ENCODE results near the gene UBAP1.

Gene UBAP1

GRCh38 chr9:34267660-34268059, 88.8 kb downstream of the UBAP1 start:
- no peak for TF ChIP-seq EP300 (IDR thresholded peaks at IDR 0.05; ENCODE audit: borderline replicate concordance)
- no peak for TF ChIP-seq TCF12 (IDR thresholded peaks at IDR 0.05; ENCODE audit: low read depth)
- TF ChIP-seq CREB1 (IDR thresholded peaks at IDR 0.05; ENCODE audit: low read depth) = no peak
- TF ChIP-seq TAF1 (IDR thresholded peaks at IDR 0.05; ENCODE audit: low read depth) = no peak
- no peak for TF ChIP-seq FOXM1 (IDR thresholded peaks at IDR 0.05; ENCODE audit: borderline replicate concordance, low read depth)

GRCh38 chr9:34271265-34272006, 92.6 kb downstream of the UBAP1 start:
- TF ChIP-seq EGR1 (IDR thresholded peaks at IDR 0.05) = no peak
- TF ChIP-seq RAD21 (IDR thresholded peaks at IDR 0.05; ENCODE audit: low read depth) = no peak
- TF ChIP-seq NFIC (IDR thresholded peaks at IDR 0.05) = no peak
- TF ChIP-seq, protein P1, sequence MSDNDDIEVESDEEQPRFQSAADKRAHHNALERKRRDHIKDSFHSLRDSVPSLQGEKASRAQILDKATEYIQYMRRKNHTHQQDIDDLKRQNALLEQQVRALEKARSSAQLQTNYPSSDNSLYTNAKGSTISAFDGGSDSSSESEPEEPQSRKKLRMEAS (IDR thresholded peaks at IDR 0.05) = no peak
- no peak for TF ChIP-seq CEBPB (IDR thresholded peaks at IDR 0.05)
- no peak for TF ChIP-seq ZBTB7A (IDR thresholded peaks at IDR 0.05; ENCODE audit: low read depth)
- TF ChIP-seq TCF12 (IDR thresholded peaks at IDR 0.05; ENCODE audit: low read depth) = no peak
- no peak for TF ChIP-seq TEAD4 (IDR thresholded peaks at IDR 0.05)
- TF ChIP-seq EP300 (IDR thresholded peaks at IDR 0.05; ENCODE audit: borderline replicate concordance) = no peak
- TF ChIP-seq USF1 (IDR thresholded peaks at IDR 0.05) = no peak
- no peak for TF ChIP-seq FOXM1 (IDR thresholded peaks at IDR 0.05; ENCODE audit: borderline replicate concordance, low read depth)
- no peak for TF ChIP-seq REST (IDR thresholded peaks at IDR 0.05; ENCODE audit: low read depth)

GRCh38 chr9:34272101-34272541, 93.3 kb downstream of the UBAP1 start:
- no peak for TF ChIP-seq TEAD4 (IDR thresholded peaks at IDR 0.05)
- no peak for TF ChIP-seq YY1 (IDR thresholded peaks at IDR 0.05; ENCODE audit: low read depth)
- TF ChIP-seq ZBTB7A (IDR thresholded peaks at IDR 0.05; ENCODE audit: low read depth) = no peak
- TF ChIP-seq RAD21 (IDR thresholded peaks at IDR 0.05; ENCODE audit: low read depth) = no peak
- no peak for TF ChIP-seq EGR1 (IDR thresholded peaks at IDR 0.05)
- TF ChIP-seq TAF1 (IDR thresholded peaks at IDR 0.05; ENCODE audit: low read depth) = no peak
- TF ChIP-seq TCF12 (IDR thresholded peaks at IDR 0.05; ENCODE audit: low read depth) = no peak
- TF ChIP-seq USF1 (IDR thresholded peaks at IDR 0.05) = no peak
- no peak for TF ChIP-seq CEBPB (IDR thresholded peaks at IDR 0.05)
- TF ChIP-seq, protein P1 (IDR thresholded peaks at IDR 0.05) = no peak
- TF ChIP-seq EP300 (IDR thresholded peaks at IDR 0.05; ENCODE audit: borderline replicate concordance) = no peak
- TF ChIP-seq FOXM1 (IDR thresholded peaks at IDR 0.05; ENCODE audit: borderline replicate concordance, low read depth) = no peak
- no peak for TF ChIP-seq CREB1 (IDR thresholded peaks at IDR 0.05; ENCODE audit: low read depth)

DNA sequence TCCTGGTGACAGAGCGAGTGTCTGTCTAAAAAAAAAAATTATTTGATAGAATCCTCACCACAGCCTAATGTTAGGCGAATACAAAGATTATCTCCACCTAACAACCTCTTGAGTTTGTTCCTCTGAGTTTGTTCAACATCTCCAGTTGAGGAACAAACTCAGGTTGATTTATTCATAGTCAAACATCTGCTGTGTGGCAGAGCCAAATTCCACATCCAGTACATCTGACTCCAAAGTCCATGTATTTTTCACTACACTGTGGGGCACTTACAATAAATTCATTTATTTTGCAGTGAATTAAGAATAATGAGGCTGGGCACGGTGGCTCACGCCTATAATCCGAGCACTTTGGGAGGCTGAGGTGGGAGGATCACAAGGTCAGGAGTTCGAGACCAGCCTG, 97.0 kb downstream of the UBAP1 start:
- TF ChIP-seq NFIC (IDR thresholded peaks at IDR 0.05) (no peak), TEAD4 (IDR thresholded peaks at IDR 0.05) (no peak), YY1 (IDR thresholded peaks at IDR 0.05; ENCODE audit: low read depth) (no peak), EGR1 (IDR thresholded peaks at IDR 0.05) (no peak), FOXM1 (IDR thresholded peaks at IDR 0.05; ENCODE audit: borderline replicate concordance, low read depth) (no peak), CREB1 (IDR thresholded peaks at IDR 0.05; ENCODE audit: low read depth) (no peak), TCF12 (IDR thresholded peaks at IDR 0.05; ENCODE audit: low read depth) (no peak), REST (IDR thresholded peaks at IDR 0.05; ENCODE audit: low read depth) (no peak)

- TF ChIP-seq, protein P1 (IDR thresholded peaks at IDR 0.05) = no peak
- no peak for TF ChIP-seq EGR1 (IDR thresholded peaks at IDR 0.05)
- TF ChIP-seq FOXM1 (IDR thresholded peaks at IDR 0.05; ENCODE audit: borderline replicate concordance, low read depth) = no peak
- TF ChIP-seq RAD21 (IDR thresholded peaks at IDR 0.05; ENCODE audit: low read depth) = no peak
- no peak for TF ChIP-seq TEAD4 (IDR thresholded peaks at IDR 0.05)
- no peak for TF ChIP-seq EP300 (IDR thresholded peaks at IDR 0.05; ENCODE audit: borderline replicate concordance)
- no peak for TF ChIP-seq YY1 (IDR thresholded peaks at IDR 0.05; ENCODE audit: low read depth)
- TF ChIP-seq TCF12 (IDR thresholded peaks at IDR 0.05; ENCODE audit: low read depth) = no peak
- no peak for TF ChIP-seq TAF1 (IDR thresholded peaks at IDR 0.05; ENCODE audit: low read depth)
- TF ChIP-seq USF1 (IDR thresholded peaks at IDR 0.05) = no peak
Measured at GRCh38 chr9:34276772-34277171, 97.9 kb downstream of the UBAP1 start.

Data from Ishikawa (cell line).